ENCODE data around the gene RAG1.

The RAG1 gene

DNA sequence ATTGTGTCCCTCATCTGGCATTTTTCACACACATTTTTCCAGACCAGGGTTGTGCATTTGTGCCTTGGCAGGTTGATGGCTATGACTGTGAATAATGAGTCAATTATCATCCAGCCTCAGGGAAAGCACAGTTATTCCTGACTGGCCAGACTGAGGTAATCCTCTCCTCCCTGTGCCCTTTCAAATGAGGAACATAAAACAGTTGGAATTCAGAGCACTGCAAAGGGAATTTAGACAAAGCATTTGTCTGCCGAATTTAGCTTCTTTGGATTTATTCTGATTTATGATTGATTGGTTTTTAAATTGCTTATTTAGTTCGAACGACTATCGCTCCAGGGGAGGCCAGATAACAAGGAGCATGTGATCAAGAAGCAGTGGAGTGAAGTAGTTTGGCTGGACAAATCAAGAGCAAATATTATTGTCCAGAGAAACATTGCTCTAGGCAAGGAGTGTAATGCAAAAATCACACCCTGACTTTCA lies 61.0 kb downstream of the RAG1 start:
- H3K4me3 ChIP-seq (ENCODE audit: low read length), result no peak overlapping the region
- TF ChIP-seq ZNF274 (IDR thresholded peaks at IDR 0.05; ENCODE audit: low read depth, low read length), result no peak
